Neural cell (in vitro differentiated cells): ENCODE measurements around the gene APOA1. TPM values are rescaled to one million over a fixed set of nuclear protein-coding genes. Genes with fewer than 3 reads are reported as not detected.

ENCODE experiments used
- H2AFZ ChIP-seq: fragments of 200-600, 300-800 bp; sonication (generic), shearing (Covaris generic); 2 replicates; pipeline ENCODE4 v1.6.0; 2014; ENCODE audit warnings: low read depth, mild to moderate bottlenecking, antibody characterized with exemption, low read length, moderate library complexity
- H3F3A ChIP-seq: fragments of 200-600 bp; shearing (Covaris generic); 2 replicates; pipeline ENCODE4 v1.6.1; 2016; ENCODE audit warnings: mild to moderate bottlenecking, moderate library complexity, mixed read lengths, antibody characterized with exemption, low read length; ENCODE audit not compliant: insufficient read depth, poor library complexity, severe bottlenecking
- H3K27ac ChIP-seq: fragments of 200-600, 300-800 bp; sonication (generic), shearing (Covaris generic); 2 replicates; pipeline ENCODE4 v1.5.1; 2014; ENCODE audit warnings: mild to moderate bottlenecking, low read length, moderate library complexity
- H3K27me3 ChIP-seq: fragments of 300-800, 200-600 bp; sonication (generic), shearing (Covaris generic); 2 replicates; pipeline ENCODE4 v1.6.0; 2014; ENCODE audit warnings: mild to moderate bottlenecking, low read depth, low read length, moderate library complexity; ENCODE audit not compliant: insufficient read depth
- H3K36me3 ChIP-seq: fragments of 300-800, 200-600 bp; sonication (generic), shearing (Covaris generic); 2 replicates; pipeline ENCODE4 v1.5.1; 2014; ENCODE audit warnings: mild to moderate bottlenecking, antibody characterized with exemption, low read length, moderate library complexity; ENCODE audit not compliant: insufficient read depth
- H3K4me2 ChIP-seq: fragments of 300-800, 200-600 bp; sonication (generic), shearing (Covaris generic); 2 replicates; pipeline ENCODE4 v1.6.0; 2014; ENCODE audit warnings: mild to moderate bottlenecking, low read length
- H3K4me3 ChIP-seq: fragments of 300-800, 200-600 bp; sonication (generic), shearing (Covaris generic); 2 replicates; pipeline ENCODE4 v1.5.1; 2014; ENCODE audit warnings: mild to moderate bottlenecking, low read length, moderate library complexity
- H3K79me2 ChIP-seq: fragments of 200-600 bp; shearing (Covaris generic); replicated peaks from 2 replicates; pipeline ENCODE4 v1.6.0; 2014; ENCODE audit warnings: mild to moderate bottlenecking, low read length, moderate library complexity; ENCODE audit not compliant: insufficient read depth
- H3K9ac ChIP-seq: fragments of 300-800, 200-600 bp; sonication (generic), shearing (Covaris generic); 2 replicates; pipeline ENCODE4 v1.6.1; 2016; ENCODE audit warnings: mild to moderate bottlenecking, low read length, mixed read lengths
- H3K9me2 ChIP-seq: fragments of 200-600 bp; shearing (Covaris generic); 2 replicates; pipeline ENCODE4 v1.6.1; 2016; ENCODE audit warnings: mild to moderate bottlenecking, low read length, mixed read lengths; ENCODE audit not compliant: insufficient read depth
- H3K9me3 ChIP-seq: fragments of 200-600, 300-800 bp; sonication (generic), shearing (Covaris generic); 2 replicates; pipeline ENCODE4 v1.6.1; 2016; ENCODE audit warnings: mild to moderate bottlenecking, mixed run types, low read length, moderate library complexity, mixed read lengths
- H4K20me1 ChIP-seq: fragments of 200-600 bp; shearing (Covaris generic); 2 replicates; pipeline ENCODE4 v1.6.1; 2016; ENCODE audit warnings: mild to moderate bottlenecking, mixed run types; ENCODE audit not compliant: insufficient read depth
- CTCF ChIP-seq: fragments of 450-650 bp; IDR thresholded peaks from 2 replicates; pipeline ENCODE4 v1.5.1; 2014; ENCODE audit warnings: antibody characterized with exemption, mild to moderate bottlenecking, moderate library complexity; ENCODE audit not compliant: poor library complexity, severe bottlenecking
- EP300 ChIP-seq: fragments of 450-650 bp; conservative IDR thresholded peaks from 2 replicates; pipeline ENCODE4 v1.6.1; 2014; ENCODE audit warnings: antibody characterized with exemption, mild to moderate bottlenecking, moderate library complexity; ENCODE audit not compliant: poor library complexity, severe bottlenecking
- EZH2 ChIP-seq: fragments of 200-600, 300-800 bp; shearing (Covaris generic), sonication (generic); IDR thresholded peaks from 2 replicates; pipeline ENCODE4 v1.6.1; 2014; ENCODE audit warnings: antibody characterized with exemption, low read length, borderline replicate concordance, mild to moderate bottlenecking; ENCODE audit not compliant: insufficient read depth, poor library complexity, severe bottlenecking
- MXI1 ChIP-seq: fragments of 450-650 bp; conservative IDR thresholded peaks from 2 replicates; pipeline ENCODE4 v1.6.1; 2014; ENCODE audit warnings: antibody characterized with exemption, mild to moderate bottlenecking; ENCODE audit not compliant: poor library complexity, severe bottlenecking
- POLR2AphosphoS5 ChIP-seq: IDR thresholded peaks from 2 replicates; pipeline ENCODE4 v1.6.1; 2012
- RAD21 ChIP-seq: fragments of 450-650 bp; conservative IDR thresholded peaks from 2 replicates; pipeline ENCODE4 v1.6.1; 2014; ENCODE audit warnings: antibody characterized with exemption, mild to moderate bottlenecking, moderate library complexity
- REST ChIP-seq: IDR thresholded peaks from 2 replicates; pipeline ENCODE4 v1.6.1; 2012; ENCODE audit warnings: borderline replicate concordance
- SMC3 ChIP-seq: fragments of 450-650 bp; conservative IDR thresholded peaks from 2 replicates; pipeline ENCODE4 v1.6.1; 2014; ENCODE audit warnings: antibody characterized with exemption, mild to moderate bottlenecking, moderate library complexity; ENCODE audit not compliant: poor library complexity
- TAF1 ChIP-seq: IDR thresholded peaks from 2 replicates; pipeline ENCODE4 v1.6.1; 2012; ENCODE audit warnings: low read depth
- polyA plus RNA-seq: library from polyadenylated mRNA; depleted of rRNA; stranded (reverse); fragments of >200 nt; gene quantifications from 2 replicates; pipeline ENCODE4 v1.2.3, GENCODE V29; 2014

APOA1 gene
- polyA plus RNA-seq, 1 donor from 2014 or later, result not detected

DNA sequence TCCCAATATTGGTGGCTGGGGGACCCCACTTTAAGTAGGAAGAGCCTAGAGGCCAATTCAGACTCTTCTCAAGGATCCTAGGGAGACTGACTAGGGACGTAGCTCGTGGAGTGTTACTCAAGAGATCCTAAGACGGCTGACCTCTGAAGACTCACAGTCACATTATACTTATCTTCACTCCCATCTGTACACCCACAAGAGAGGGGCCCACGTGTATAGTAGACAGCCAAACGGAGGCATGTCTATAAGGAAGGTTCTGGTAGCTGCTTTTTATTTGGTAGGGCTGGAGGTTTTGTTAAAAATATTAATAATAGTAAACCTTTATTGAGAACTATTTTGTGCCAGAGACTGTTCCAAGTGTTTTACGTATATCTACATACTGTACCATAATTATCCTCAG lies 22.9 kb upstream of the APOA1 start:
- no peaks in the 10 kb centered on the region for H3K79me2 ChIP-seq
- H3F3A ChIP-seq, result no peaks in the 10 kb centered on the region
- no peak for TF ChIP-seq EZH2
- no peak for TF ChIP-seq REST
- TF ChIP-seq MXI1, result no peak
- no peak for TF ChIP-seq EP300
- no peak for TF ChIP-seq POLR2AphosphoS5
- no peak for TF ChIP-seq RAD21
- TF ChIP-seq CTCF, result no peak
- no peak for TF ChIP-seq TAF1
- TF ChIP-seq SMC3, result no peak
- no peak overlapping the region for H3K27ac ChIP-seq
- H3K4me2 ChIP-seq, result no peak overlapping the region
- H3K36me3 ChIP-seq, result peaks cover 11% of the 10 kb centered on the region
- H3K9me3 ChIP-seq, result no peaks in the 10 kb centered on the region
- no peak overlapping the region for H2AFZ ChIP-seq
- no peak overlapping the region for H3K9ac ChIP-seq
- H3K4me3 ChIP-seq, result no peak overlapping the region
- H3K9me2 ChIP-seq, result no peaks in the 10 kb centered on the region
- no peaks in the 10 kb centered on the region for H4K20me1 ChIP-seq
- H3K27me3 ChIP-seq, result no peaks in the 10 kb centered on the region

DNA sequence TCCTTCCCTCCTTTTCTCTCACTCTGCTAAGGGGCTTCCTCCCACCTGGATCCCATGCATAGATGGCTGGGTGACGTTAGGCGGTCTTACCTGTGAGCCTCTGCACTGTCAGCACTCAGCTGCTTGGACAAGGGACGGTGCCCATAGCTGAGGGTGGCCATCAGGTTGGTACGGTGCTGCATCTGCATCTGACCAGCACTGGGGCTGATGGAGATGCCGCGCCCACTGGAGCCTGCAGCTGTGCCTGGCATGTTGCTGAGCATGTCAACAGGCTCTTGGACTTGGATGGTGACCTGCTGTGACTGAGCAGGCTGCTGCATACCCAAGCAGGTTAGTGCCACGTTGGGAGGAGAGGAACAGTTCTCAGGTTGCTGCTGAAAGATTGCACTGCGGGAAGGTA lies 21.8 kb upstream of the APOA1 start:
- Histone ChIP-seq H3K9ac (no peak overlapping the region), H4K20me1 (no peaks in the 10 kb centered on the region), H2AFZ (no peak overlapping the region), H3K9me3 (no peaks in the 10 kb centered on the region), H3K9me2 (no peaks in the 10 kb centered on the region), H3F3A (no peaks in the 10 kb centered on the region), H3K79me2 (no peaks in the 10 kb centered on the region), H3K4me2 (no peak overlapping the region), H3K27ac (no peak overlapping the region), H3K4me3 (no peak overlapping the region), H3K27me3 (no peaks in the 10 kb centered on the region), H3K36me3 (peaks cover 11% of the 10 kb centered on the region)
- TF ChIP-seq EP300, result no peak
- no peak for TF ChIP-seq TAF1

DNA sequence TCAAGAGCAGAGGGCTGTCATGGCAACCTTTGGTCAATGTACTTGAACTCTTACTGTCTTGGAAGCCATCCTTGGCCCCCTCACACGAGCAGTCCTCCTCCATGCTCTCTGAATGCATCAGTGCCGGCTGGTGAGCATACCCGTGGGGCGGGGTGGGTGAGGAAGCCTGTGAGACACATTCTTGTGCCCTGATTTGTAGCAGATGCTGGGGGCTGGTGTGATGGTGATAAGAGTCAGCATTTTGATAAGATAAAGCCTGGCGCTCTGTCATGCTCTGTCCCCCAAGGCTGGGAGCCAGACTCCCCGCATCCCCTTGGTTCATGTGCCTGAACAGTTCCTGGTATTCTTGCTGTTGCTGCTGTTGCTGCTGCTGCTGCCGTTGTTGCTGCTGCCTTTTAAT lies 20.5 kb upstream of the APOA1 start:
- no peaks in the 10 kb centered on the region for H3F3A ChIP-seq
- H2AFZ ChIP-seq, result no peak overlapping the region
- no peaks in the 10 kb centered on the region for H4K20me1 ChIP-seq
- TF ChIP-seq POLR2AphosphoS5 (no peak), SMC3 (no peak)
- H3K27me3 ChIP-seq, result no peaks in the 10 kb centered on the region
- H3K27ac ChIP-seq, result no peak overlapping the region
- H3K9me2 ChIP-seq, result no peaks in the 10 kb centered on the region
- peaks cover 11% of the 10 kb centered on the region for H3K36me3 ChIP-seq
- no peak overlapping the region for H3K4me3 ChIP-seq
- H3K9ac ChIP-seq, result no peak overlapping the region
- H3K4me2 ChIP-seq, result no peak overlapping the region
- no peaks in the 10 kb centered on the region for H3K9me3 ChIP-seq
- no peaks in the 10 kb centered on the region for H3K79me2 ChIP-seq
